Middle frontal gyrus (tissue), 1 donor: ENCODE data around the gene ENTPD8.
A peak's percentile ranks its signal among the peaks of the same experiment; 100 is the strongest.

Experiments used
- DNase-seq: peaks from one replicate; pipeline ENCODE4 v3.0.0-alpha.2; 2015; ENCODE audit warnings: low spot score; ENCODE audit errors: extremely low spot score

ENTPD8 gene

GRCh38 chr9:137447722-137448601 lies 6.8 kb upstream of the ENTPD8 start:
- no peak for DNase-seq

GRCh38 chr9:137446851-137447471 lies 5.8 kb upstream of the ENTPD8 start:
- DNase-seq = no peak

GRCh38 chr9:137445930-137446431 lies 4.8 kb upstream of the ENTPD8 start:
- DNase-seq = no peak

- peak; percentile 60 for DNase-seq
These were observed 4.2 kb upstream of the ENTPD8 start for GRCh38 chr9:137445275-137445807.

GRCh38 chr9:137444106-137444790 lies 3.1 kb upstream of the ENTPD8 start:
- DNase-seq = no peak

- DNase-seq = no peak
These were observed 771 bp upstream of the ENTPD8 start for GRCh38 chr9:137441935-137442321.

- no peak for DNase-seq
These were observed 1.9 kb downstream of the ENTPD8 start for GRCh38 chr9:137439158-137439714.

GRCh38 chr9:137438591-137439157 lies 2.5 kb downstream of the ENTPD8 start:
- DNase-seq = no peak

- no peak for DNase-seq
These were observed 3.2 kb downstream of the ENTPD8 start for GRCh38 chr9:137437691-137438590.

- DNase-seq = no peak
These were observed 4.2 kb downstream of the ENTPD8 start for GRCh38 chr9:137436761-137437600.

GRCh38 chr9:137435980-137436760 lies 5.0 kb downstream of the ENTPD8 start:
- DNase-seq = no peak

GRCh38 chr9:137435381-137435891 lies 5.7 kb downstream of the ENTPD8 start:
- no peak for DNase-seq

GRCh38 chr9:137434498-137435380 lies 6.4 kb downstream of the ENTPD8 start:
- DNase-seq = no peak

- DNase-seq = no peak
These were observed 7.2 kb downstream of the ENTPD8 start for GRCh38 chr9:137433916-137434431.

- no peak for DNase-seq
These were observed 7.7 kb downstream of the ENTPD8 start for GRCh38 chr9:137433349-137433915.

- DNase-seq = no peak
These were observed 8.3 kb downstream of the ENTPD8 start for GRCh38 chr9:137432687-137433348.
